GM19099 (cell line): Measurements from ENCODE around the gene DCLK1.

ENCODE experiments used
- POLR2A ChIP-seq: IDR thresholded peaks from 3 replicates; pipeline ENCODE4 v1.6.1; 2011; ENCODE audit warnings: low read depth; ENCODE audit not compliant: insufficient read length; ENCODE audit errors: extremely low read depth

DCLK1 gene

GRCh38 chr13:36038785-36039555, 92.2 kb downstream of the DCLK1 start:
- TF ChIP-seq POLR2A = no peak

GRCh38 chr13:36033035-36033434, 98.1 kb downstream of the DCLK1 start:
- no peak for TF ChIP-seq POLR2A

GRCh38 chr13:36031490-36031889, 99.7 kb downstream of the DCLK1 start:
- no peak for TF ChIP-seq POLR2A

GRCh38 chr13:36030670-36031331, 100.4 kb downstream of the DCLK1 start:
- no peak for TF ChIP-seq POLR2A

GRCh38 chr13:36029166-36029565, 102.0 kb downstream of the DCLK1 start:
- no peak for TF ChIP-seq POLR2A

GRCh38 chr13:36028359-36029025, 102.7 kb downstream of the DCLK1 start:
- TF ChIP-seq POLR2A = no peak

- TF ChIP-seq POLR2A = no peak
Observed at GRCh38 chr13:36026531-36026930, 104.7 kb downstream of the DCLK1 start.

- no peak for TF ChIP-seq POLR2A
Observed at GRCh38 chr13:36014763-36015162, 116.4 kb downstream of the DCLK1 start.

- TF ChIP-seq POLR2A = no peak
Observed at GRCh38 chr13:36006894-36007675, 124.1 kb downstream of the DCLK1 start.

- TF ChIP-seq POLR2A = no peak
Observed at GRCh38 chr13:36006347-36006746, 124.8 kb downstream of the DCLK1 start.

GRCh38 chr13:36001561-36001960, 129.6 kb downstream of the DCLK1 start:
- no peak for TF ChIP-seq POLR2A

- no peak for TF ChIP-seq POLR2A
Observed at GRCh38 chr13:36000028-36000427, 131.2 kb downstream of the DCLK1 start.

GRCh38 chr13:35996360-35996759, 134.8 kb downstream of the DCLK1 start:
- TF ChIP-seq POLR2A = no peak

GRCh38 chr13:35995136-35995535, 136.0 kb downstream of the DCLK1 start:
- TF ChIP-seq POLR2A = no peak
